Left ventricle myocardium superior (tissue), 1 donor: Measurements from ENCODE around the gene WDR55. TPM values are rescaled to one million over a fixed set of nuclear protein-coding genes. Genes with fewer than 3 reads are reported as not detected.
A peak's percentile ranks its signal among the peaks of the same experiment; 100 is the strongest.
"Not testable (repeated sequence)": the region's sequence is repeated elsewhere in the genome, so short reads cannot be mapped to it uniquely, and the experiment has no call there.

Experiments
- ATAC-seq: fragments of 200-7000 bp; cut with Tn5 transposase; one replicate; pipeline ENCODE4 v1.9.1; 2020; ENCODE audit warnings: mild to moderate bottlenecking, moderate library complexity
- DNase-seq: peaks from one replicate; pipeline ENCODE4 v3.0.0-alpha.2; 2020
- intact Hi-C: fragments of 100-400 bp; cut with micrococcal nuclease; formaldehyde crosslinking; loops from one replicate; pipeline ENCODE4 v1.11.0; 2022
- long read RNA-seq: library from polyadenylated mRNA; unstranded; transcript quantifications from one replicate; pipeline ENCODE4 v2.0.0, GENCODE V29; 2021
- total RNA-seq: library from RNA; stranded (reverse); fragmentation: NEBNext Ultra II Directional; extraction: Animal tissue kit (Norgen Biotek cat#: 25700); gene quantifications from one replicate; pipeline ENCODE4 v1.2.1, GENCODE V29; 2021
- donor health status: DM: no; HTN: yes; CAD: no; lungs with severe emphysema.

The WDR55 gene, protein sequence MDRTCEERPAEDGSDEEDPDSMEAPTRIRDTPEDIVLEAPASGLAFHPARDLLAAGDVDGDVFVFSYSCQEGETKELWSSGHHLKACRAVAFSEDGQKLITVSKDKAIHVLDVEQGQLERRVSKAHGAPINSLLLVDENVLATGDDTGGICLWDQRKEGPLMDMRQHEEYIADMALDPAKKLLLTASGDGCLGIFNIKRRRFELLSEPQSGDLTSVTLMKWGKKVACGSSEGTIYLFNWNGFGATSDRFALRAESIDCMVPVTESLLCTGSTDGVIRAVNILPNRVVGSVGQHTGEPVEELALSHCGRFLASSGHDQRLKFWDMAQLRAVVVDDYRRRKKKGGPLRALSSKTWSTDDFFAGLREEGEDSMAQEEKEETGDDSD
- total RNA-seq, result 12.1 TPM
- long read RNA-seq, full-length matches to known transcripts, result 29 of 44 reads
- long read RNA-seq, partial matches to known transcripts, result 6 of 44 reads
- long read RNA-seq, other reads (novel, unspliced or antisense), result 9 of 44 reads

GRCh38 chr5:140664359-140665119 is at the start of gene WDR55:
Gene WDR55 (plus strand): TSS chr5:140664904. CDS start chr5:140664913, 9 bp downstream.
- intact Hi-C loops, result no loop called here
- ATAC-seq (peak; percentile 99), DNase-seq (peak; percentile 98)

- ATAC-seq, result peak; percentile 23
- intact Hi-C loops, result no loop called here
These were observed 42.4 kb upstream of the WDR55 start for GRCh38 chr5:140622301-140622700.

DNA sequence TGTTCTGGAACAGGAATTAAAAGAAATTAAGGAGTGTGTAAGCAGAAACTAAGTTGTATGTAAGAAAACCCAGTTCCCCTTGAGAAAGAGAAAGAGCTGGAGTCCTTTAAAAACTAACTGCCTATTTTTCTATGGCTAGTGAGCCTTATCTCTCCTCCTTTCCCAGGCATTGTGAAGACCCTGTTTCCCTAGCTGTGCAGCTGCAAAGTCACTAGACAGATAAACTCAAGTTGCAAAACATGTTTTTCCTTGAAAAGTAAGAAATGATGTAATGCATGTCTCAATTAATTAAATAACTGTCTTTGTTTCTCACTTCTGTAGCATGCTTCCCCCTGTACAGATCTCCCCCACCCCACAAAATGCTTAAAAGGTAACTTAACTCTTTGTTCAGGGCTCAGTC is 41.6 kb upstream of the WDR55 start:
- intact Hi-C loops, ATAC-seq, DNase-seq: not testable (repeated sequence)

More at GRCh38 chr5:140622301-140622700, 42.4 kb upstream of the WDR55 start:
- DNase-seq, result no peak

GRCh38 chr5:140624886-140625285 is 39.8 kb upstream of the WDR55 start:
- intact Hi-C loops, DNase-seq, ATAC-seq: not testable (repeated sequence)

DNA sequence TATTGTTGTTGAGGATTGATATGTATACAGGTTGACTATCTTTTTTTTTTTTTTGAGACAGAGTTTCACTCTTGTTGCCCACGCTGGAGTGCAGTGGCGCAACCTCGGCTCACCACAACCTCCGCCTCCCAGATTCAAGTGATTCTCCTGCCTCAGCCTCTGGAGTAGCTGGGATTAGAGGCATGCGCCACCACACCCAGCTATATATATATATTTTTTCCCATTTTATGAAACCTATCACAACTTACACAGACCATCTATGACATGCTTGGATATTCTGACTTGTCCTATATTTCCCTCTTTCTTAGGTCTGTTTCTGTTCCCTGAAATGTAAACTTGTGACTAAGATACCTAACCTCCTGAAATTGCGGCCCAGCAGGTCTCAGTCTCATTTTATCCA is 36.7 kb upstream of the WDR55 start:
- intact Hi-C loops, result no loop called here
- DNase-seq (no peak), ATAC-seq (no peak)

- ATAC-seq, result no peak
- no peak for DNase-seq
- intact Hi-C loops, result no loop called here
These were observed 36.0 kb upstream of the WDR55 start for GRCh38 chr5:140628711-140629110.

DNA sequence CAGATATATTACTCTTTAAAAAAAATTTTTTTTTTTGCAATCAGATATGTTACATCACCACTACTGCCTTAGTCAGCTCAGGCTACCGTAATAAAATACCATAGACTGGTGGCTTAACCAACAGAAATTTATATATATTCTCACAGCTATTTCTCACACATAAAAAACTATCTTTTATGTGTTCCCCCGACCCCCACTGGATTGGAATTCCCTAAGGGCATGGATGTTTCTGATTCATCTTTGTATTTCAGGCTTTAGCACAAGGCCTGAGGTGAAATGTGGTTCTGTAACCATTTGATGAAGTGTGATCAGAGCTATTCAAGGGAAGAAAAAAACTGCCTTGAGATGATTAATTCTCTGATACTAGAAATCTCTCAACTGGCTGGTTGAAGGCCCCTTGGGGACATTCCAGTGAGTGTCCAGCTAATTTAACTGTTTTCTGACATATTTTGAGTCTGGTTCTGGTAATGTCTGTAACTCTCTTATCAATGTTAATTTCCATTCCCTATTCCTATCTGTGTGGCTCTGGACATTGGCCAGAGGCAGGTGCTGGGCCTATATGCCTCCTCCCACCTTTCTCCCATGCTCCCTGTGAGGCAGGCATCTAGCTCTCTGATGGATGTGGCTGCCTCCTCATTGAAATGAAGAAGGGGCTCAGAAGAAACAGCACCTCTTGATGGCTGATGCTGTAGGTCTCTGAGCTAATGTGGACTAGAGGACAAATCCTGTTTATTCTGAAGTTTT is 34.2 kb upstream of the WDR55 start:
- no peak for DNase-seq
- intact Hi-C loops, result loop anchor here (10.0 kb wide), 1 partner anchor 56 kb away; no protein-coding TSS in a partner anchor
- ATAC-seq, result no peak

- intact Hi-C loops, result loop anchor here (10.0 kb wide), 1 partner anchor 56 kb away; no protein-coding TSS in a partner anchor
- ATAC-seq (no peak), DNase-seq (no peak)
These were observed 33.7 kb upstream of the WDR55 start for GRCh38 chr5:140631036-140631417.

DNA sequence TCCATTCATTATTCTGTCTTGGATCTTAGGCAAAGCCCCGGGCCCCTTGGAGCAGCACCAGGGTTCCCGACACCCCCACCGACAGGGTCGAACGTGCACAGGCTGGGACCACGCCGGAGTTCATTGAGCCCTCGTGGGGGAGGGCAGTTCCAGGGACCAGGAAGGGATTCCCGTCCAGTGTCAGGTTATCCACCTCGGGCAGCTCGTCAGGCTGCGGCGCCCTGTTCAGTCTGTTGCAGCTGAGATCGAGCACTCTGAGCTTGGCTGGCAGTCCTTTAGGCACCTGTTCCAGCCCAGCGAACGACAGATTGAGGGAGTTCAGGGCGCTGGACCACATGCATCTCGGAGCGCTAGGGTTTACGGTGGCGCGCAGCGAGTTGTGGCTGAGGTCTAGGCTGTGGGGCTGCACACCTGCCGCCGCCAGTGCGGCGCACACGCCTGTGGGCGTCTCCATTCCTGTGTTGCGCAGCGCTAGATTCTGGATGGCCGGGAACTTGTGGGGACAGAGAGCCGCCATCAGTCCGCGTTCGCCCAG is 32.8 kb upstream of the WDR55 start:
- intact Hi-C loops, result loop anchor here (10.0 kb wide), 1 partner anchor 57 kb away; no protein-coding TSS in a partner anchor
- ATAC-seq (peak; percentile 58), DNase-seq (no peak)

DNA sequence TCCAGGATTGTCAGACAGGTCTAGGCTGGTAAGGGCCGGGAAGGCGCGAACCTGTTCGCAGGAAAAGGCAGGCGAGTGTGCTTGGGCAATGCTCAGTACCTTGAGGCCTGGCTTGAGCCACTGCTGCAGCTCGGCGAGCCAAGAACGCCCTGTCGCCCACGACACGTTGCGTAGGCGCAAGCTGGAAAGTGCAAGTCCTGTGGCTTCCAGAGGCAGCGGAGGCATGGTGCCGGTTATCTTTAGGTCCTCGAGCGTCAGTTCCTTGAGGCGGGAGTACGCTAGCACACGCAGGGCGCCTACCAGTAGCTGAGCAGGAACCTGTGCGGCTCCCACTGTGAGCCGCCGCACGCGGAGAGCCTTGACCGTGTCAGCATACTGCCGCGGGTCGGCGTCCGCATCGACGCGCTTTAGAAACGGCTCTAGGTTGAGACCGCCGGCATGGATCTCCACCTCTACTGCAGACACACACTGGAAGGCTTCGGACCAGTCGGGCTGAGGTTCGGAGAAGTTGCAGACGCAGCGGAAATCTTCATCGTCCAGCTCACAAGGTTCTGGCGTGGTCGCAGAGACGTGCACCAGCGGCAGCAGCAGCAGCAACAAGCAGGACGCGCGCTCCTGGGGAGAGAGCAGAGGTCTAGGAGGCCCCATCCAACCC is 32.2 kb upstream of the WDR55 start:
- peak; percentile 76 for ATAC-seq
- DNase-seq, result peak; percentile 74
- intact Hi-C loops, result loop anchor here (10.0 kb wide), 1 partner anchor 58 kb away; no protein-coding TSS in a partner anchor

DNA sequence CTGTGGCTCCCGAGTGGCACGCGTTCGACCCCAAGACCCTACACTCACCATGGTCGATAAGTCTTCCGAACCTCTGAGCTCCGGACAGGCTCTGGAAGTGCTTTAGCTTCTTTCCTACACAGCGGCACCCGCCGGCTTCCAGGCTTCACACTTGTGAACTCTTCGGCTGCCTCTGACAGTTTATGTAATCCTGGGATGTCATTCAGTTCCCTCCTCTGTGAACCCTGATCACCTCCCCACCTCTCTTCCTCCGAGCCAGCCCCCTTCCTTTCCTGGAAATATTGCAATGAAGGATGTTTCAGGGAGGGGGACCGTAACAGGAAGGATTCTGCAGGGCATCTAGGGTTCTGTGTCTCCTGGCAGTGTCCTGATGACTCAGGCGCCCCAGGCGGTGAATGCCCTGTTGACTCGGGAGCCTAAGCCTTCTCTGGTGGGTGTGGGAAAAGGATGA is 31.7 kb upstream of the WDR55 start, which contains the start of gene CD14:
CD14 (minus strand) TSS at position 155 of the 451 bp plus-strand sequence; CDS start at position 51, 104 bp downstream.
- peak; percentile 73 for DNase-seq
- intact Hi-C loops, result loop anchor here (10.0 kb wide), 1 partner anchor 58 kb away; no protein-coding TSS in a partner anchor
- peak; percentile 73 for ATAC-seq

GRCh38 chr5:140633501-140633900 is 31.2 kb upstream of the WDR55 start:
- DNase-seq (no peak), ATAC-seq (no peak)
- intact Hi-C loops, result loop anchor here (10.0 kb wide), 1 partner anchor 59 kb away; no protein-coding TSS in a partner anchor

DNA sequence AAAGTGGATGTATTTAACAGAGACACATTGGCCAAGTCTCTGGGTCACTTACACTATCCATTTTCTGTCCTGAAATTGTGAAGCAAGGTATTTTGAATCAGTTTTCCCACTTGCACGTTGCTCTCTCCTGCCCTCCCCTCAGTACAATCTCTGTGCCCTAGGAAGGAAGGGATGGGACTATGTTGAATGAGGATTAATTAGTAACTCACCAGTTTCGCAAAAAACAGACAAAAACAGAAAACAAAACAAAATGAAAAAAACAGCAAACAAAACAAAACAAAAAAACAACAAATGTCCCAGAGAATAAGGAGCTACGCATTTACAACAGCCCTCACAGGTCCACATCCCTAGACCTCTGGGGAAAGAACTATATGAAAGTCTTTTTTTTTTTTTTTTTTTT is 30.6 kb upstream of the WDR55 start:
- intact Hi-C loops, result loop anchor here (10.0 kb wide), 1 partner anchor 59 kb away; no protein-coding TSS in a partner anchor
- ATAC-seq (no peak), DNase-seq (no peak)

- DNase-seq, result no peak
- no peak for ATAC-seq
- intact Hi-C loops, result loop anchor here (10.0 kb wide), 1 partner anchor 61 kb away; no protein-coding TSS in a partner anchor
These were observed 29.1 kb upstream of the WDR55 start for GRCh38 chr5:140635291-140636257.

DNA sequence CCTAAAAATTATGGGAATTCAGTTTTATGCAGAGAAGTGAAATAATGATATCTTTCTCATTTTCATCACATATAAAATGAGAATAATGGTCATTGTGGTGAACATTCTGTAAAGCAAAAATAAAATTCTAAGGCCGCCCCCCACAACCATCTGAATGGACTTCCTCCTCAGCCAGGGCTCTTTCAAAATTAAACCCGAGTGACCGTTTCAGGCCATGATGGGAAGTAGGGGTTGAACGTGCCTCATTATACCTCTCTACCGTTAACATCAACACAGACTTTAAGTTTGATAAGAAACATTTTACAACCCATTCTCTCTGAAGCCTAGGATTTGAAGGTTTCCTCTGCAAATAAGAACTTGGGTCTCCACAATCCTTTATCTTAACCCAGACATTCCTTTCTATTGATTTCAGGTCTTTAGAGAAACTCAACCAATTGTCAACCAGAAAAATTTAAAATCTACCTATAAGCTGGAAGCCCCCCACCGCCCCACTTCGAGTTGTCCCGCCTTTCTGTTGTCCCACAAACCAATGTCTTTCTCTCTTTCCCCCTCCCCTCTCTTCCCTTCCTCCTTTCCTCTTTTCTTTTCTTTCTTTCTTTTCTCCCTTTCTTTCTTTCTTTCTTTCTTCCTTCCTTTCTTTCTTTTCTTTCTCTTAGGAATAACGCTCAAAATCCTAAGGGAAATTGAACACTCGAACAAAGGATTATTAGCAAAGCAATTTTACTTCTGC is 27.2 kb upstream of the WDR55 start:
- intact Hi-C loops, result loop anchor here (10.0 kb wide), 1 partner anchor 63 kb away; no protein-coding TSS in a partner anchor
- ATAC-seq, result no peak
- no peak for DNase-seq

DNA sequence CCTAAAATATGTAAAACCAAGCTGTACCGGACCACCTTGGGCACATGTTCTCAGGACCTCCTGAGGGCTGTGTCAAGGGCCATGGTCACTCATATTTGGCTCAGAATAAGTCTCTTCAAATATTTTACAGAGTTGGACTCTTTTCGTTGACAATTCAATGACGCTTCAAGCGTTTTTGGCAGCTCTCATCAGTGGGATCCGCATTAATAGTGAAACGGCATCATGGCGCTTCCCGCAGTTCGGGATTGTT is 25.9 kb upstream of the WDR55 start:
- ATAC-seq, DNase-seq: not testable (repeated sequence)
- intact Hi-C loops, result loop anchor here (10.0 kb wide), 1 partner anchor 64 kb away; no protein-coding TSS in a partner anchor
